ENCODE results near the gene MVD. TPM values are rescaled to one million over a fixed set of nuclear protein-coding genes. Genes with fewer than 3 reads are reported as not detected.

MVD gene
- total and polyA plus RNA-seq, 2 of the 4 experiments (the other 2 are of a cell fraction) = 18.3 to 28.4 TPM

DNA sequence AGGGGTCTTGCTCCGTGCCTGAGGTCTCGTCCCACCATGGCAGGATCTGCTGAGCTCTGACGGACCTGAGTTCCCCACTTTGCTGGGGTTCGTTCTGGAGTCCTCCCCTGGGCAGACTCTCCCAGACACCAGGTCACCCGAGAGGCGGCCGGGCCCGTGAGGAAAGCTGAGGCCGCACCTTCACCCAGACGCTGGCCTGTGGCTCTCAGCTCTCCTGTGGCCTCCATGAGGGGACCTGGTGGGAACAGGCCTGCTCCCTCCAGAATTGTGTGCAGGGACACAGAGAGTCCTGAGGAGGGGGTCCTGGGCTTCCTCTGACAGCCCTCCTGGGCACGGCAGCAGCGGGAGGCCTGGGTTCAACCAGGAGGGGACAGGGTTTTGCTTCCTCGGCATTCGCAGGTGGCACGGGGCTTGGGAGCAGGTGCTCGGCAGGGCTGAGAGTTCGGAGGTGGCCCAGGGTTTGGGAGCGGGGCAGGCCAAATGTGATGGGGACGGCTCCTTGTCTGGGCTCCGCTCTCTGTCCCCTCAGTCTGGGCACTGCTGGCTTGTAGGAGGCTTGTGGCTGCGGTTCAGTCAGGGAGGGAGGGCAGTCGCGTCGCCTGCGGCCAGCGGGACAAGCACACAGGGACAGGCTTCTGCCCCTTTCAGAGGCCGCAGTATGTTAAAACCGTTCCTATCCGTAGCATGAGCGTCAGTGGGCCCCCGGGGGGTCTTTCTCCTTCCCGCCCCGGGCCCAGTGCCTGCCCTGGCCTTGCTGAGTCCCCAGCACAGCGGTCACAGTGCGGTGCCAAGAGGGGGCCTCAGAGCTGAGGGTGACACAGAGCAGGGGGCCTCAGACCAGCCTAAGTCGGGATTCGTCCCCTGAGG, 31.6 kb upstream of the MVD start (continued):
- no peak for TF ChIP-seq BHLHE40 (IDR thresholded peaks at IDR 0.05; ENCODE audit: low read depth, low read length)

DNA sequence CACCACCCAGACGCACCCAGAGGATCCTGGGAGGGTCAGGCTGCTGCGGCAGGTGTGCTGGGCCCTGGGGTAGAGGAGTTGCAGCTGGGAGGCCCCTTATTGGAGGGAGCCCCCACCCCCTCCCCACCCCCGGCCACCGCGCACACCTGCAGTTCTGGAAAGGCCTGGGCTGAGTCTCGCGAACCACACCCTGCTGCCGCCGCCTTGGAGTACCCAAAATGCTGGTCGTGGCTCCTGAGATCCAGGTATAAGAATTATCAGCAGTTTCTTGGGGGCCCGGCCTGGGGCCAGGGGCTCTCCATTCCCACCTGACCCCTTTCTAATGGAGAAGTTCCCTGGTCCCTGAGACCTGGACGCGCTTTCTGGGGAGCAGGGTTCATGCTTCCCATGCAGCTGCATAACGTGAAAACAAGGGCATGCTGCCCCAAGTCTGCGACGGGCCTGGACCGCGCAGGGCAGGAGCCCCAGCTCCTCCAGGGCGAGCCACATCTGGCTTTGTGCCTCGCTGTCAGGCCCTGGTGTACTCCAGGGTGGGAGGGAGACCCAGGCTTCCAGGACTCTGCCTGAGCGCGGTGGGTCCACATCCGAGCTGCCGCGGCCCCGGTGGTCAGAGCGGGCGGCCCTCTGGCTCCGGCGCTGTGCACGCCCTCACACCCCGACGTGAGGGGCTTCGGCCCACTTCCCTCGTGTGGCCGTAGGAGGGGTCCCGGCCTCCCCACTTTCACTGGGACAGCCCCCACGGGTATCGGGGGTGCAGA, 30.7 kb upstream of the MVD start:
- no peak overlapping the region for H3K4me3 ChIP-seq (ENCODE audit: insufficient read depth, low read depth, low read length)
- H3K79me1 ChIP-seq (ENCODE audit: low read depth in 1 of 2, low read length in 2 of 2) = no peaks in the 10 kb centered on the region
- dilution Hi-C loops (cut with HindIII; ENCODE audit: low sequenced_read_pairs, unreplicated experiment) = no loop called here
- ATAC-seq (ENCODE audit: low read depth) (no peak), DNase-seq (no peak)
- H4K8ac ChIP-seq (ENCODE audit: low read depth in 2 of 2, low read length in 2 of 2) = no peak overlapping the region
- no peak overlapping the region for H2BK15ac ChIP-seq (ENCODE audit: low read depth, low read length)
- H2AK5ac ChIP-seq (ENCODE audit: low read depth, low read length) = no peak overlapping the region
- no TSS peak for BruUV-seq (replicated peaks)
- peaks cover 18% of the 10 kb centered on the region for H3K36me3 ChIP-seq (ENCODE audit: control insufficient read depth, insufficient read depth, low read length)
- H3K27ac ChIP-seq (ENCODE audit: insufficient read depth, low read length) = no peak overlapping the region
- H3K18ac ChIP-seq (ENCODE audit: low read depth, low read length) = no peak overlapping the region
- no peak overlapping the region for H3K9ac ChIP-seq (ENCODE audit: low read depth, low read length)
- H3K27me3 ChIP-seq (ENCODE audit: control insufficient read depth, insufficient read depth, low read length) = peaks cover 18% of the 10 kb centered on the region; the same call in 1 of the 2 replicates
- no peak overlapping the region for H3K56ac ChIP-seq (ENCODE audit: extremely low read depth, insufficient read depth, low read length)
- no peak overlapping the region for H3K4ac ChIP-seq (ENCODE audit: low read depth, low read length)
- CTCF ChIA-PET = no interaction called here
- no peaks in the 10 kb centered on the region for H3K4me1 ChIP-seq (ENCODE audit: control insufficient read depth, insufficient read depth, low read length)
- H4K20me1 ChIP-seq (ENCODE audit: insufficient read depth, low read length) = no peaks in the 10 kb centered on the region; the same call in 1 of the 2 replicates
- no peak for TF ChIP-seq NFE2L2 (IDR thresholded peaks at IDR 0.05; ENCODE audit: low read depth, low read length)
- TF ChIP-seq RFX5 (IDR thresholded peaks at IDR 0.05; ENCODE audit: low read depth, low read length) = no peak
- no peak for TF ChIP-seq RAD21 (IDR thresholded peaks at IDR 0.05; ENCODE audit: low read length)
- TF ChIP-seq, protein P1, sequence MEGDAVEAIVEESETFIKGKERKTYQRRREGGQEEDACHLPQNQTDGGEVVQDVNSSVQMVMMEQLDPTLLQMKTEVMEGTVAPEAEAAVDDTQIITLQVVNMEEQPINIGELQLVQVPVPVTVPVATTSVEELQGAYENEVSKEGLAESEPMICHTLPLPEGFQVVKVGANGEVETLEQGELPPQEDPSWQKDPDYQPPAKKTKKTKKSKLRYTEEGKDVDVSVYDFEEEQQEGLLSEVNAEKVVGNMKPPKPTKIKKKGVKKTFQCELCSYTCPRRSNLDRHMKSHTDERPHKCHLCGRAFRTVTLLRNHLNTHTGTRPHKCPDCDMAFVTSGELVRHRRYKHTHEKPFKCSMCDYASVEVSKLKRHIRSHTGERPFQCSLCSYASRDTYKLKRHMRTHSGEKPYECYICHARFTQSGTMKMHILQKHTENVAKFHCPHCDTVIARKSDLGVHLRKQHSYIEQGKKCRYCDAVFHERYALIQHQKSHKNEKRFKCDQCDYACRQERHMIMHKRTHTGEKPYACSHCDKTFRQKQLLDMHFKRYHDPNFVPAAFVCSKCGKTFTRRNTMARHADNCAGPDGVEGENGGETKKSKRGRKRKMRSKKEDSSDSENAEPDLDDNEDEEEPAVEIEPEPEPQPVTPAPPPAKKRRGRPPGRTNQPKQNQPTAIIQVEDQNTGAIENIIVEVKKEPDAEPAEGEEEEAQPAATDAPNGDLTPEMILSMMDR (conservative IDR thresholded peaks at IDR 0.05; ENCODE audit: low read depth, low read length) = no peak
- intact Hi-C loops (cut with micrococcal nuclease) = no loop called here
- H2BK120ac ChIP-seq (ENCODE audit: low read depth, low read length) = no peak overlapping the region
- no peaks in the 10 kb centered on the region for H3K9me3 ChIP-seq (ENCODE audit: control insufficient read depth, insufficient read depth, low read length)
- no peaks in the 10 kb centered on the region for H3K9me1 ChIP-seq (ENCODE audit: insufficient read depth, low read length)
- POLR2A ChIA-PET (ENCODE audit: unreplicated experiment) = no interaction called here
- no peak overlapping the region for H4K5ac ChIP-seq (ENCODE audit: low read depth, low read length)
- no peak overlapping the region for H4K91ac ChIP-seq (ENCODE audit: insufficient read depth, low read depth, low read length)
- 85% methylated on average over 17 of the region's 39 CpGs; no CpG with 5 or more reads in 1 of the 2 experiments for WGBS, 2 experiments (ENCODE audit: extremely low coverage in 2 of 2, insufficient read length in 1 of 2)
- H2BK5ac ChIP-seq (ENCODE audit: low read depth, low read length, poor library complexity, severe bottlenecking) = no peak overlapping the region
- H2AFZ ChIP-seq (replicated peaks; ENCODE audit: low read length, poor library complexity) = no peak overlapping the region
- in situ Hi-C loops (cut with MboI; ENCODE audit: low sequenced_read_pairs) = no loop called here
- H3K4me2 ChIP-seq (ENCODE audit: low read depth, low read length) = no peak overlapping the region
- no peak overlapping the region for H2AK9ac ChIP-seq (replicated peaks; ENCODE audit: low read depth, low read length, poor library complexity)
- no peak overlapping the region for H3K23ac ChIP-seq (ENCODE audit: low read depth, low read length)
- no peak overlapping the region for H3K14ac ChIP-seq (replicated peaks; ENCODE audit: low read depth, low read length)
- no peak overlapping the region for H2BK20ac ChIP-seq (ENCODE audit: low read depth, low read length)
